GM10266 (cell line): ENCODE results near the gene TMEM131L.

ENCODE experiments used
- DNase-seq: peaks from one replicate; pipeline ENCODE4 v3.0.0; 2012; ENCODE audit errors: extremely low spot score
- TF ChIP-seq, protein P1 (sequence below): IDR thresholded peaks from 2 replicates; pipeline ENCODE4 v1.5.1; 2012; ENCODE audit warnings: mild to moderate bottlenecking, low read depth; ENCODE audit not compliant: control insufficient read depth, insufficient read depth; ENCODE audit errors: missing control alignments

Gene TMEM131L

DNA sequence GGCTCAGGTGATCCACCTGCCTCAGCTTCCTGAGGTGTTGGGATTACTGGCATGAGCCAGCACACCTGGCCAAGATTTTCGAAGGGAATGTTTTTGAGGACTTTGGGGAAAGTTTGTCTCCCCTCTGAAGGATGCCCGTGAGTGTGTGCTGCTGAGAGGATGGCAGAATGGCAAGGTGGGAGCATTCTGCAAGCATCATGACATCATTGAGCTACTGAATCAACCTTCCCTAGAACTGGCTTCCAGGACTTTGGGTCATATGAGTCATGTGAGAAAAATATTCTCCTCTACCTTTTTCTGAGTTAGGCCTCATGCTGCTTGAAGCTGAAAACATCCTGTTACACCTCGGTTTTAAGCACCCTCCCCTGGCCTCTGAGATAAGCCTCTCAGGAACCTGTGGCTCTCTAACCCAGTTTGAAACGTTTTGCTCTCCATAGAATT lies 31.0 kb downstream of the TMEM131L start:
- no peak for DNase-seq

DNA sequence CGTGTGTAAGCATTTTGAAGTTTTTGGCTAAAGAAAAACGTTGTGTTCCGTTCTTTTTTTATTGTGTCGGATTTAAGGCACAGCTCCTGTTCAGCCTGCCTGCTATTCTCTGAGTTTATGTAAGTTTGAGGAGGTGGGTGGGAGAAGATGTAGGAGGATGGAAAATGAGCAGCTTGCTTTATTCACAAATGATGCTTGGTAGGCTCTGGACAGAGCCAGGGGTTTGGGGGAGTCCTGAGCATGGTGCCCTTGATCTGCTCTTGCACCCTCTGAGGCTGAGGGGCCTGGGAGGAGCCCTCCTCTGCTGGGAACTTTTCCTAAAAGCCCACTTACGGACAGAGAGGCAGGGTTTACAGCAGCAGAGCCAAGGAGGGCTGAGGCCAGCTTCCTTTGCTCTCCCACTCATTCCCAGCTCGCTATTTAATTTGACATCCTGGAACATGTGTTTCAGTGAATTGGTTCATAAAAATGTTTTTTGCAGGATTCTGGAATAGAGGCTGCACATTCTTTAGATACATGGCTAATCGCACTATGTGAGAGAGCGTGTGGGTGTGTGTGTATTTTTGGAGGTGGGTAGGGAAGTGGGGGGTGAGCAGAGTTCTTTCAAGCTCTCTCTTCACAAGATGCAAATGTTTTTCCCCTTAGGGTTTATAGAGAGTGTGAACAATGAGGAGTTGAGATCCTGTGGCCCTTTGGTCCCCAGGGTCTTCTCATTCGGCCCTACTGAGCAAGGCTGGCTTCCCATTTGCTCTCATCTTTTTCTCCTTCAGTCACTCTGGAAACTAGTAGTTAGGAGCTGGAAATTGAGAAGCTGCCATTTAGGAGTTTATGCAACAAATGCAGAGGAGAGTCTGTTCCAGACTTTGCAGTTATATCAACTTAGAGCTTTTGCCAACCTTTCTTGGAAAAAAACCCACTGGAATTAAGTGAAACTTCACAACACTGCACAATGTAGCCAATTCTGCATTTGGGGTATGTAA lies 32.1 kb downstream of the TMEM131L start:
- TF ChIP-seq, protein P1, sequence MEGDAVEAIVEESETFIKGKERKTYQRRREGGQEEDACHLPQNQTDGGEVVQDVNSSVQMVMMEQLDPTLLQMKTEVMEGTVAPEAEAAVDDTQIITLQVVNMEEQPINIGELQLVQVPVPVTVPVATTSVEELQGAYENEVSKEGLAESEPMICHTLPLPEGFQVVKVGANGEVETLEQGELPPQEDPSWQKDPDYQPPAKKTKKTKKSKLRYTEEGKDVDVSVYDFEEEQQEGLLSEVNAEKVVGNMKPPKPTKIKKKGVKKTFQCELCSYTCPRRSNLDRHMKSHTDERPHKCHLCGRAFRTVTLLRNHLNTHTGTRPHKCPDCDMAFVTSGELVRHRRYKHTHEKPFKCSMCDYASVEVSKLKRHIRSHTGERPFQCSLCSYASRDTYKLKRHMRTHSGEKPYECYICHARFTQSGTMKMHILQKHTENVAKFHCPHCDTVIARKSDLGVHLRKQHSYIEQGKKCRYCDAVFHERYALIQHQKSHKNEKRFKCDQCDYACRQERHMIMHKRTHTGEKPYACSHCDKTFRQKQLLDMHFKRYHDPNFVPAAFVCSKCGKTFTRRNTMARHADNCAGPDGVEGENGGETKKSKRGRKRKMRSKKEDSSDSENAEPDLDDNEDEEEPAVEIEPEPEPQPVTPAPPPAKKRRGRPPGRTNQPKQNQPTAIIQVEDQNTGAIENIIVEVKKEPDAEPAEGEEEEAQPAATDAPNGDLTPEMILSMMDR = no peak
- DNase-seq = peak; percentile 55

More for the DNA sequence above, 31.0 kb downstream of the TMEM131L start:
- TF ChIP-seq, protein P1 = no peak

DNA sequence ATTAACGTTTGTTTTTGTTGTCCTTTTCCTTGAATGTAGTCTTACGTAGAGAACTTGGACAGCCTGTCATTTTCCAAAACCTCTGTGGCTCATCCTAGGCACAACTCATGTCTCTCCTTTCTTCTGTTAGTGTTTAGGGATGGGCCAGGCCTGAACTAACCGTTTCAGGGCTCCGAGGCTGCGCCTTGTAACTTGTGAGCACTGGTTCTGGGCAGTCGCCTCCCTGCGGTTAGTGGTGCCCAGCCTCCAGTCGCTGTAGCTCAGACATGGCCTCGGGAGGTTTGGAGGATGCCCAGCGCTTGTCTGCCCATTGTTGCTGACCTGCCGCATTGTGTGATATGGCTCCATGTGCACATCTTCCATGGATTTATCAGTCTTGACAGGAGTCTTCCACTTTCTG lies 32.8 kb downstream of the TMEM131L start:
- no peak for DNase-seq

DNA sequence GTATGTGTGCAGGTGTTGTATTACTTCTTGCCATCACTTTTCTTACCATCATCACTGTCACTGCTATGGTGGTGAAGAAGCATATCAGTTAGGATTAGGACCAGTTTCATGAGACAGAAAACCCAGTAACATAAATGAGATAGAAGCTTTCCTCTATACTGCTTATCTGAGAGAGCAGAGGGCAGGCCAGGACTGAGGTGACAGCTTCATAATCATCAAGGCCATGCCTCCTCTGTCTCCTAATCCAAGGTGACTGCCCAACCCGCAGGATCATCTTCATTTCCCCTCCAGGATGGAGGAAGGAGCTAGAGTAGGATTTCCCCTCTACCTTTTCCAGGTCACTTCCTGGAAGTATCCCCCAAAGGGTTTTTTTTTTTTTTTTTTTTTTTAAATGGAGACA lies 35.4 kb downstream of the TMEM131L start:
- no peak for DNase-seq
- TF ChIP-seq, protein P1 = no peak

More for the DNA sequence above, 32.8 kb downstream of the TMEM131L start:
- TF ChIP-seq, protein P1 = no peak

DNA sequence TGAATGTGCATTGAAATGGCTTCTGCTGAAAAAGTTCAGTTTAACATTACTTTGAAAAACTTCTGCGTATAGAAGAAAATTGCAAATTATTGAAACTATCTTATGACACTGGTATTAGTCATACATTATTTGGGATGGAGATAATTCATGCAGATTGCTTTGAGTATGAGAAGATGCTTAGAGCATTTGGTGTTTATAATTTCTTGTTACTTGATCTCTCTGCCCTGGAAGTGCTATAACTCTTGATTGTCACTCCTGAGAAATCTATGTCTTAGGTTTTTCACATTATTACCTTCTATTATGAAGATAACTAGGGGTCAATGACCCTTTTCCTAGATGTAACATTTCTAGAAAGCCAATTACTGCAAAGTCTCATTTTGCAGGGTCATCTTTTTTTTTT lies 36.4 kb downstream of the TMEM131L start:
- TF ChIP-seq, protein P1 = no peak
- no peak for DNase-seq

DNA sequence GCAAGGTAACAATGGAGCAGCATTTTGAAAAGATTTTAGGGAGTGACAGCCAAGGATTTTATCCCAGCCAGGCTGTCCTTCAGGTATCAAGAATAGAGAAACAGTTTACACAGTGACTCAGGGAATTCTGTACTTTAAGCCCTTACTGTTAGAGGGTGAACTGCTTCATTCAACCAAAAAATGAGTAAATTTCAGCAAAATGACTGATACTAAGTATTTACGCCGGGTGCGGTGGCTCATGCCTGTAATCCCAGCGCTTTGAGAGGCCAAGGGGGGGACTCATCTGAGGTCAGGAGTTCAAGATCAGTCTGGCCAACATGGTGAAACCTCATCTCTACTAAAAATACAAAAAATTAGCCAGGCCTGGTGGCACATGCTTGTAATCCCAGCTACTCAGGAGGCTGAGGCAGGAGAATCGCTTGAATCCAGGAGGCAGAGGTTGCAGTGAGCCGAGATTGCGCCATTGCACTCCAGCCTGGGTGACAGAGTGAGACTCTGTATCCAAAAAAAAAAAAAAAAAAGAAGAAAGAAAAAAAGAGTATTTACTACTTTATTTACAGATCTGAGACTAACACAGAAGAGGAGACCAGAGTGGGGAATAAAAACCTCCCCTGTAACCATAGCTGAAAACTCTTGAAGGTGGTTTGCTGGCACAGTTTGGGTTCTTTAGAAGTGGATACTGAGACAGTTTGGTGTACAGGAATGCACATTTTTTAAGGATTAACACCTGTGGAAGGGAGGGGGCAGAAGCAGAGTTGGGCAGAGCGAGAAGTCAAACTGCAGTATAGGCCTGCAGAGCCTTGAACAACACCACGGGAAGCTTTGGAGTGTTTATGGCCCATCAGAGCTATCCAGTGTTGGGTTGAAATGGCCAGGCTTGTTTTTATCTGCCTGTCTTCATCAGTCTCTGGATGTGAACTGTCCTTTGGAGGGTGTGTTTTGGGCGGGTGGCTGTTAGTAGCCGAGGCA lies 40.5 kb downstream of the TMEM131L start:
- no peak for DNase-seq
- TF ChIP-seq, protein P1 = no peak
